Panc1 (cell line): Measurements from ENCODE around the gene RMP24.

Experiments used
- ATAC-seq: fragments of 200-7000 bp; cut with Tn5 transposase; 2 replicates; pipeline ENCODE4 v1.9.1; 2020; ENCODE audit warnings: mild to moderate bottlenecking, moderate library complexity
- BruUV-seq: library from RNA; stranded (reverse); fragments of 400-500 nt; replicated peaks from 2 replicates; lab custom pipeline; 2021; lab: Mats Ljungman, UMichigan
- CTCF ChIA-PET: fragments of 300-600 bp; sonication (Branson Sonifier 250); formaldehyde crosslinking; loops from one replicate; lab custom pipeline; 2022; ENCODE audit warnings: antibody characterized with exemption; lab: Charles Lee
- POLR2A ChIA-PET: fragments of 300-600 bp; sonication (Branson Sonifier 250); formaldehyde crosslinking; loops from one replicate; lab custom pipeline; 2022; ENCODE audit warnings: antibody characterized with exemption; lab: Charles Lee
- DNase-seq: peaks from one replicate; pipeline ENCODE4 v3.0.0-alpha.2; 2010; ENCODE audit warnings: low read depth, low spot score
- H3K27ac ChIP-seq: 2 replicates; pipeline ENCODE4 v1.5.1; 2011; ENCODE audit warnings: mild to moderate bottlenecking, low read length, inconsistent platforms
- H3K27me3 ChIP-seq: fragments of 200-500 bp; sonication (Bioruptor generic); 2 replicates; pipeline ENCODE4 v1.6.0; 2014; ENCODE audit warnings: low read length, inconsistent platforms; ENCODE audit not compliant: control insufficient read depth, insufficient read depth
- H3K36me3 ChIP-seq: fragments of 200-500 bp; sonication (Bioruptor generic); 2 replicates; pipeline ENCODE4 v1.5.1; 2014; ENCODE audit warnings: inconsistent platforms, mild to moderate bottlenecking, low read length, moderate library complexity; ENCODE audit not compliant: control insufficient read depth, insufficient read depth
- H3K4me1 ChIP-seq: 2 replicates; pipeline ENCODE4 v1.5.1; 2011; ENCODE audit warnings: inconsistent platforms, mild to moderate bottlenecking, low read length, moderate library complexity; ENCODE audit not compliant: control insufficient read depth, insufficient read depth
- H3K4me3 ChIP-seq, 2 experiments: 2 replicates each; pipeline ENCODE4 v1.5.1; 2011 to 2012; ENCODE audit warnings: low read depth in 2 of 2, low read length in 2 of 2, mild to moderate bottlenecking in 2 of 2, inconsistent platforms in 1 of 2, moderate library complexity in 1 of 2
- H3K9me3 ChIP-seq: fragments of 200-500 bp; sonication (Bioruptor generic); 2 replicates; pipeline ENCODE4 v1.5.1; 2014; ENCODE audit warnings: low read depth, mild to moderate bottlenecking, inconsistent platforms, low read length, moderate library complexity; ENCODE audit not compliant: control insufficient read depth, insufficient read depth
- CTCF ChIP-seq: fragments of 450-650 bp; IDR thresholded peaks from 2 replicates; pipeline ENCODE4 v1.5.1; 2017; ENCODE audit warnings: mild to moderate bottlenecking
- POLR2AphosphoS5 ChIP-seq: IDR thresholded peaks from 2 replicates; pipeline ENCODE4 v1.6.1; 2012; ENCODE audit warnings: mild to moderate bottlenecking, low read depth, low read length, moderate library complexity
- SIN3A ChIP-seq: IDR thresholded peaks from 2 replicates; pipeline ENCODE4 v1.6.1; 2012; ENCODE audit warnings: low read depth, mild to moderate bottlenecking, low read length, moderate library complexity, borderline replicate concordance; ENCODE audit not compliant: insufficient read depth
- TCF7L2 ChIP-seq: IDR thresholded peaks from 2 replicates; pipeline ENCODE4 v1.6.1; 2011; ENCODE audit warnings: mild to moderate bottlenecking, low read depth, low read length, inconsistent platforms
- in situ Hi-C: cut with HindIII; loops from 2 replicates; pipeline ENCODE4 v1.10.0; 2016; ENCODE audit warnings: low sequenced_read_pairs, low pct_unique_long_range_greater_than_20kb
- intact Hi-C: fragments of 100-400 bp; cut with micrococcal nuclease; formaldehyde crosslinking; loops from one replicate; pipeline ENCODE4 v1.10.0; 2022; ENCODE audit not compliant: unreplicated experiment
- TF ChIP-seq, protein P1 (sequence below), 2 experiments: IDR thresholded peaks; 2 replicates each; pipeline ENCODE4 v1.6.1; 2011 to 2012; ENCODE audit warnings: low read depth in 2 of 2, control low read depth in 1 of 2, low read length in 1 of 2, mild to moderate bottlenecking in 1 of 2, moderate library complexity in 1 of 2; ENCODE audit not compliant: insufficient read depth in 1 of 2

Gene RMP24

GRCh38 chr18:35971661-35972196 lies 750 bp upstream of the RMP24 start:
- Histone ChIP-seq H3K9me3 (no peaks in the 10 kb centered on the region), H3K4me3 (peak overlapping the region; percentile 77 to 93), H3K27ac (peak overlapping the region; percentile 89), H3K36me3 (peaks cover 25% of the 10 kb centered on the region), H3K27me3 (no peaks in the 10 kb centered on the region), H3K4me1 (peaks cover 11% of the 10 kb centered on the region)
- ChIA-PET CTCF (no interaction called here), POLR2A (interaction anchor here (0.7 kb wide), 1 partner anchor 360 kb away, joined by 6 read pairs; no protein-coding TSS in a partner anchor)
- ATAC-seq (peak; percentile 45), DNase-seq (peak; percentile 12)
- intact Hi-C loops = no loop called here
- BruUV-seq = TSS peak; percentile 89
- TF ChIP-seq, protein P1, sequence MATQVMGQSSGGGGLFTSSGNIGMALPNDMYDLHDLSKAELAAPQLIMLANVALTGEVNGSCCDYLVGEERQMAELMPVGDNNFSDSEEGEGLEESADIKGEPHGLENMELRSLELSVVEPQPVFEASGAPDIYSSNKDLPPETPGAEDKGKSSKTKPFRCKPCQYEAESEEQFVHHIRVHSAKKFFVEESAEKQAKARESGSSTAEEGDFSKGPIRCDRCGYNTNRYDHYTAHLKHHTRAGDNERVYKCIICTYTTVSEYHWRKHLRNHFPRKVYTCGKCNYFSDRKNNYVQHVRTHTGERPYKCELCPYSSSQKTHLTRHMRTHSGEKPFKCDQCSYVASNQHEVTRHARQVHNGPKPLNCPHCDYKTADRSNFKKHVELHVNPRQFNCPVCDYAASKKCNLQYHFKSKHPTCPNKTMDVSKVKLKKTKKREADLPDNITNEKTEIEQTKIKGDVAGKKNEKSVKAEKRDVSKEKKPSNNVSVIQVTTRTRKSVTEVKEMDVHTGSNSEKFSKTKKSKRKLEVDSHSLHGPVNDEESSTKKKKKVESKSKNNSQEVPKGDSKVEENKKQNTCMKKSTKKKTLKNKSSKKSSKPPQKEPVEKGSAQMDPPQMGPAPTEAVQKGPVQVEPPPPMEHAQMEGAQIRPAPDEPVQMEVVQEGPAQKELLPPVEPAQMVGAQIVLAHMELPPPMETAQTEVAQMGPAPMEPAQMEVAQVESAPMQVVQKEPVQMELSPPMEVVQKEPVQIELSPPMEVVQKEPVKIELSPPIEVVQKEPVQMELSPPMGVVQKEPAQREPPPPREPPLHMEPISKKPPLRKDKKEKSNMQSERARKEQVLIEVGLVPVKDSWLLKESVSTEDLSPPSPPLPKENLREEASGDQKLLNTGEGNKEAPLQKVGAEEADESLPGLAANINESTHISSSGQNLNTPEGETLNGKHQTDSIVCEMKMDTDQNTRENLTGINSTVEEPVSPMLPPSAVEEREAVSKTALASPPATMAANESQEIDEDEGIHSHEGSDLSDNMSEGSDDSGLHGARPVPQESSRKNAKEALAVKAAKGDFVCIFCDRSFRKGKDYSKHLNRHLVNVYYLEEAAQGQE (IDR thresholded peaks at IDR 0.05; ENCODE audit: insufficient read depth in 1 of 2, low read depth in 2 of 2, low read length in 1 of 2) = no peak
- TF ChIP-seq POLR2AphosphoS5 = no peak
- TF ChIP-seq CTCF = no peak
- no peak for TF ChIP-seq TCF7L2
- TF ChIP-seq SIN3A = no peak
- in situ Hi-C loops = no loop called here

DNA sequence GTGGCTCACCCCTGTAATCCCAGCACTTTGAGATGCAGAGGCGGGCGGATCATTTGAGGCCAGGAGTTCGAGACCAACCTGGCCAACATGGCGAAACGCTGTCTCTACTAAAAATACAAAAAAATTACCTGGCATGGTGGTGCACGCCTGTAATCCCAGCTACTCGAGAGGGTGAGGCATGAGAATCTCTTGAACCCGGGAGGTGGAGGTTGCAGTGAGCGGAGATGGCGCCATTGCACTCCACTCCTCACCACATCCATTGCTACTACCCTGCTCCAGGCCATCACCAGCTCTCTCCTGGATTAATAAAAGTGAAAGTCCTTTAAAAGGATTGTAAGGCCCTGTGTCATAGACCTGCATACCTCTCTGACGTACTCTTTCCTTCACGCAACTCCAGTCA lies 1.2 kb downstream of the RMP24 start:
- no TSS peak for BruUV-seq
- peaks cover 28% of the 10 kb centered on the region for H3K36me3 ChIP-seq
- CTCF ChIA-PET = no interaction called here
- H3K4me1 ChIP-seq = peaks cover 11% of the 10 kb centered on the region
- H3K27me3 ChIP-seq = no peaks in the 10 kb centered on the region
- peak overlapping the region; percentile 77 to 93 for H3K4me3 ChIP-seq
- H3K9me3 ChIP-seq = no peaks in the 10 kb centered on the region
- H3K27ac ChIP-seq = peak overlapping the region; percentile 92
- in situ Hi-C loops = no loop called here
- POLR2A ChIA-PET = no interaction called here
- no peak for TF ChIP-seq TCF7L2
- no peak for TF ChIP-seq POLR2AphosphoS5
- TF ChIP-seq CTCF = no peak
- no peak for DNase-seq
- ATAC-seq = no peak
- intact Hi-C loops = no loop called here
